Right ventricle myocardium inferior (tissue), 1 donor: ENCODE data around the gene IGF2R. TPM values are rescaled to one million over a fixed set of nuclear protein-coding genes. Genes with fewer than 3 reads are reported as not detected.
"Not testable (repeated sequence)": the region's sequence is repeated elsewhere in the genome, so short reads cannot be mapped to it uniquely, and the experiment has no call there.

ENCODE experiments used
- ATAC-seq: fragments of 200-7000 bp; cut with Tn5 transposase; one replicate; pipeline ENCODE4 v1.9.1; 2020; ENCODE audit warnings: mild to moderate bottlenecking, moderate library complexity
- DNase-seq: peaks from one replicate; pipeline ENCODE4 v3.0.0; 2021; ENCODE audit errors: missing footprints
- intact Hi-C: fragments of 100-400 bp; cut with DNase I; formaldehyde crosslinking; loops from one replicate; pipeline ENCODE4 v1.11.0; 2022
- total RNA-seq: library from RNA; stranded (reverse); fragmentation: NEBNext Ultra II Directional; extraction: Animal tissue kit (Norgen Biotek cat#: 25700); gene quantifications from one replicate; pipeline ENCODE4 v1.2.1, GENCODE V29; 2021
- donor health status: DM: no; HTN: yes; CAD: no; lungs with severe emphysema.

Gene IGF2R
- total RNA-seq, 1 donor from 2014 or later = 63.1 TPM

DNA sequence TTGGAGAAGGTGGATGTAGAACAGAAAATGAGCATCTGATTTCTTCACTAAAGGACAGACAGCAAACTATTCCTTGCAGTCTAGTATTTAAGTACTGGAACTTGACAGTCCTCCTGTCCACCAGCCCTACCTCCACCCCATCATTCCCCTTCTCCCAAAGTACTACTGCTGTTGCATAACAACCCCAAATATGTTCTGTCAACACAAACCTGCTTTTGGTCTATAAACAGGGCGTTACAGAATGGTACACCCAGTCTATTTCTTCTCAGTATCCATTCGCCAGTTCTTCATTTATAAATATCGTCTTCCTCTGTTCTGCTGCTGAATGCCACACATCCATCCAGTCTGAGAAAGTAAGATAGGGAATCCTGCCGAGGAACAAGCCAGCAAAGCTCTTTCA, 125.1 kb downstream of the IGF2R start:
- intact Hi-C loops = no loop called here
- ATAC-seq = no peak

DNA sequence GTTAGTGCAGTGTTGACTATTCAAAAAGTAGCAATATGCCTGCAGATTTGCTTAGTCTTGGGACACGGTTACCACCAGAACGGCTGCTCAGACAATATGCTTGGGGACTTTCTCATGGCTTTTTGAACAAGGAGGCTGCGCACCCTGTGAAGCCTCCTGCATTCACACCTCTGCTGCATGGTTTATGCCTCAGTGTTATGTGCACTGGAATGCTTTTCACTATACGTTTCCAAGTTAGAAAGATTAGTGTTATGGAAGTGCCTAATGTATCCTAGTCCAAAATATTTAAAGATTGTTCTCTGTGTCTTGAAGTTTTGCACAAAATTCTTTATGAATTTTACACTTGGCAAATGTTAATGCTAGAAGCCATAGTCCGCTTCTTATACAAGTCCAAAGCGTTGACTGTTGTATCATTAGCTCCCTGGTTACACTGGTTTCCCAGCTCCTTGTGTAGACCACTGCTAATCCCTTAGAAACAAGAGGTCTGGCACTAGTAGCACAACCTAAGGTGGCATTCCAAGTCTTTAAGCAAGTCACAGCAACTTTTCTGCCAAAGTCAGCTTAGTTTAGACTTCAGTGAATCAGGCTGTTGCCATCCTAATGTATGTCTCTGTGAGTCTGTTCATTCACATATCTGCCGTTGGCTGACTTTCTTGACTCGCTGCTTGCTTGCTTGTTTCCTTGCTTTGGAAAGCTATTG, 126.4 kb downstream of the IGF2R start:
- intact Hi-C loops = no loop called here
- DNase-seq (no peak), ATAC-seq (no peak)

More for the DNA sequence above, 125.1 kb downstream of the IGF2R start:
- no peak for DNase-seq

- DNase-seq = no peak
- peak; percentile 35 for ATAC-seq
- intact Hi-C loops = no loop called here
Measured at GRCh38 chr6:160101277-160102205, 132.7 kb downstream of the IGF2R start.

DNA sequence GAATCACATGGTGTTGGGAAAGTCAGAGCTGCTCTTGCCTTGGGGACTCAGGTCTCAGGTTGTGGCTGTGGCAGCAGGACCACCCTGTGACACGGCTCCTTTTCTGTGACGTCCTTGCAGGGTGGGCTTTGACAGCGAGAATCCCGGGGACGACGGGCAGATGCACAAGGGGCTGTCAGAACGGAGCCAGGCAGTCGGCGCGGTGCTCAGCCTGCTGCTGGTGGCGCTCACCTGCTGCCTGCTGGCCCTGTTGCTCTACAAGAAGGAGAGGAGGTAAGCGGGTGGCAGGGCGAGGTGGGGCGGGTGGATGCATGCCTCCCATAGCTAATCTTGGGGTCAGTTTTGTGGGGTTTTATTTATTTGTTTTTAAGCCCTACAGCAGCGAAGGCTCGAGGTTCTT, 133.5 kb downstream of the IGF2R start:
- ATAC-seq (no peak), DNase-seq (no peak)
- intact Hi-C loops = no loop called here

GRCh38 chr6:160102956-160103824, 134.3 kb downstream of the IGF2R start:
- intact Hi-C loops = no loop called here
- no peak for ATAC-seq
- DNase-seq = no peak

DNA sequence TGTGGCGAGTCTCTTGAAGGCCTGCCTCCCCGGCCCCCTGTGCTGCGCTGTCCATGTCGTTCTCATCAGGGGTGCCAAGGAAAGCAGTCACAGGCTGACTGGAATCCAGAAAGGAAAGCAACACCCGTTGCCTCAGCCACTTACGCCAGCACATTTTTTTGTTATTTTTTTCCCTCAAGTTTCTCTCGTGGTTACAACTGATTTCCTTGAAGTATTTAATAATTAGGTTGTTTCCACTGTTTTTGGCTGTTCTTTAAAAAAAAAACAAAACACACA, 134.9 kb downstream of the IGF2R start:
- intact Hi-C loops = no loop called here
- DNase-seq = no peak
- ATAC-seq = no peak

GRCh38 chr6:160104821-160105517, 136.1 kb downstream of the IGF2R start:
- intact Hi-C loops = no loop called here
- no peak for ATAC-seq
- DNase-seq = no peak

DNA sequence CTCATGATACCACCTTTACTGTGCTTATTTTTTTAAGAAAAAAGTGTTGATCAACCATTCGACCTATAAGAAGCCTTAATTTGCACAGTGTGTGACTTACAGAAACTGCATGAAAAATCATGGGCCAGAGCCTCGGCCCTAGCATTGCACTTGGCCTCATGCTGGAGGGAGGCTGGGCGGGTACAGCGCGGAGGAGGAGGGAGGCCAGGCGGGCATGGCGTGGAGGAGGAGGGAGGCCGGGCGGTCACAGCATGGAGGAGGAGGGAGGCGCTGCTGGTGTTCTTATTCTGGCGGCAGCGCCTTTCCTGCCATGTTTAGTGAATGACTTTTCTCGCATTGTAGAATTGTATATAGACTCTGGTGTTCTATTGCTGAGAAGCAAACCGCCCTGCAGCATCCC, 137.1 kb downstream of the IGF2R start:
- ATAC-seq = no peak
- intact Hi-C loops = no loop called here
- DNase-seq = no peak

DNA sequence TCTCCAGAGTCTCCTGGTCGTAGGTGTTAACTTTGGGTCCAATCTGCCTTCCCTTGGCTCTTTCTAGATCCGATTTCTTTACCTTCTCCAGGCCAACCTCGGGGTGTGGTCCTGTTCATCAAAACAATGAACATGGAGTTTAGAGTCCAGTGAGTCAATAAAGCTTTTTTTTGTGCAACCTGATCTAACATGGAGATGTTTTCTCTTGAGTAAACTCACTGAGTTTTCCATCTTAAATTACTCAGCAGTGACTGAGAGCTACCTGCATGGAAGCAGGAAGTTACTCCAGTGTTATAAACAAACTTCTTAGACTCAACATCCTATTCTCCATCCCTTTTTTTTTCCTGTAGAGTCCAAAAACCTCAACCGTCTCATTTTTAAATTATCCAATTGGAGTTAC, 137.8 kb downstream of the IGF2R start:
- DNase-seq (no peak), ATAC-seq (no peak)
- intact Hi-C loops = no loop called here

DNA sequence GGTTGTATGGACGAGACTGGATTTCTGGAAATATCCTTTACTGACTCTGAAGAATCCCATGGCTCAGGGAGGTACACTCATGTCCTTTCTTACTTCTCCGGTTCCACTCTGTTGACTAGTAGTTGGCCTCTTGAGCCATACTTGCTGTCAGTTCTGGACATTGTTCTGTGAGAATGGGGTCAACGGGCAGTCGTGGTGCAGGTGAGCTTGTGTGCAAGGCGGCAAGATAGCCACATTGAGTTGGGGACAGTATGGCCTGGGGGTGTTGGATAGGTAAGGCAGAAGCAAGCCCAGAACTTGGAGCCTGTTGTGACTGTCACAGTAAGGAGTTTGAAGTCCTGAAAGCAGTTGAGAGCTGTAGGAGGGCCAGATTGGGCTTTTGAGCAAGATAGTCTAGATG, 139.2 kb downstream of the IGF2R start:
- no peak for DNase-seq
- intact Hi-C loops = no loop called here
- ATAC-seq = no peak

DNA sequence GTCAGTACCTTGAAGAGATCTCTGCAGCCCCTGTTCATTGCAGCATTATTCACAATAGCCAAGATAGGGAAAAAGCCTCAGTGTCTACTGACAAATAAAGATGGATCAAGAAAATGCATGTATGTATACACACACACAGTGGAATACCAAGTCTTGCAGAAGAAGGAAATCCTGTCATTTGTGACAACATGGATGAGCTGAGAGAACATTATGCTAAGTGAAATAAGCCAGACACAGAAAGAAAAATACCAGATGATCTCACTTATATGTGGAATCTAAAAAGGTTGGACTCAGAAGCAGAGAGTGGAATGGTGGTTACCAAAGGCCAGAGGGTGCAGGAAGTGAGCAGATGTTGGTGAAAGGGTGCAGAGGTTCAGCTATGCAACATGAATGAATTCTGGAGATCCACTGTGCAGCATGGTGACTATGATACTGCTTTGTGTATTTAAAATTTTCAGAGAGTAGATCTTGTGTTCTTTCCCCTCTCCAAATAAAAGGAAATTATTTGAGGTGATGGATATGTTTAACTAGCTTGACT, 141.8 kb downstream of the IGF2R start:
- intact Hi-C loops = no loop called here
- no peak for DNase-seq
- no peak for ATAC-seq

DNA sequence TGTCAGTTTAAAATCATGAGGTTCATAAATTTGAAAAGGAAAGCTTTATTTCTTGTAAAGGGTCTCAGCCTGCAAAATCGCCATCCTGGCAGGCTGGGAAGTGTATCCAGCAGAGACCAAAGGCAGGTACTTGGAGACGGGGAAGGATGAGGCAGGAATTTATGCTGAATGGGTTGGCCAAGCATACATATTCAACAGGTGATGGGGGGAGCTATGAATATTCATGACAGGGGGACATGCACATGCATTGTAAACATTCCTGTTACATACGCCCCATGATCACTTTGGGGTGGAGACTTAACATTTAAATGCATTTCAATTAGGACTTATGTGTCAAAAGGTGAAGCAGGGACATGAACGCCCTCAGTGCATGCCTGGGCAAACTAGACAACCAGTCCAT, 142.9 kb downstream of the IGF2R start:
- intact Hi-C loops = no loop called here
- no peak for ATAC-seq
- no peak for DNase-seq

- ATAC-seq (no peak), DNase-seq (no peak)
- intact Hi-C loops = no loop called here
Measured at GRCh38 chr6:160112628-160113299, 143.9 kb downstream of the IGF2R start.

DNA sequence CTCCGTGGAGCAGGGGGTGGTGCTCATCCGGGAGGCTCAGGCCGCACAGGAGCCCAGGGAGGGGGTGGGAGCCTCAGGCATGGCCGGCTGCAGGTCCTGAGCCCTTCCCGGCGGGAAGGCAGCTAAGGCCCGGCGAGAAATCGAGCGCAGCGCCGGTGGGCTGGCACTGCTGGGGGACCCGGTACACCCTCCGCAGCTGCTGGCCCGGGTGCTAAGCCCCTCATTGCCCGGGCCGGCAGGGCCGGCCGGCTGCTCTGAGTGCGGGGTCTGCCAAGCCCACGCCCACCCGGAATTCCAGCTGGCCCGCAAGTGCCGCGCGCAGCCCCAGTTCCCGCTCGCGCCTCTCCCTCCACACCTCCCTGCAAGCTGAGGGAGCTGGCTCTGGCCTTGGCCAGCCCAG, 145.7 kb downstream of the IGF2R start:
- DNase-seq, ATAC-seq, intact Hi-C loops: not testable (repeated sequence)

DNA sequence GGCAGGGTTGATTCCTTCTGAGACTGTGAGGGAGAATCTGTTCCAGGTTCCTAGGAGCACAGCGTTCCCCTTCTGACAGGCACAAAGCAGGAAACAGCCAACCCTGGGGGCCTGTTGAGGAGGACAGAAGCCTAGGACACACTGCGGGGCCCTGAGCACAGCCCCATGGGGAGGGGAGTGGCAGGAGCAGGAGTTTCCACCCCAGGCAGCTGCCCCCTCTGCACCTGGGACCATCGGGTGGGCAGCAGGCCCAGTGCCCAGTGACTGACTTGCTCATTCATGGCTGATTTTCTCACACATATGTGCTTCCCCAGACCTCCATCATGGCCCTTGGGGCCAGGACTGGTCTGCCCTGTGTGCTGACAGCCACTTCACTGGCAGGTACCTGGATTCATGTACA, 146.5 kb downstream of the IGF2R start:
- no peak for ATAC-seq
- no peak for DNase-seq
- intact Hi-C loops = no loop called here

- DNase-seq = no peak
- intact Hi-C loops = no loop called here
- ATAC-seq = no peak
Measured at GRCh38 chr6:160116411-160116810, 147.5 kb downstream of the IGF2R start.

DNA sequence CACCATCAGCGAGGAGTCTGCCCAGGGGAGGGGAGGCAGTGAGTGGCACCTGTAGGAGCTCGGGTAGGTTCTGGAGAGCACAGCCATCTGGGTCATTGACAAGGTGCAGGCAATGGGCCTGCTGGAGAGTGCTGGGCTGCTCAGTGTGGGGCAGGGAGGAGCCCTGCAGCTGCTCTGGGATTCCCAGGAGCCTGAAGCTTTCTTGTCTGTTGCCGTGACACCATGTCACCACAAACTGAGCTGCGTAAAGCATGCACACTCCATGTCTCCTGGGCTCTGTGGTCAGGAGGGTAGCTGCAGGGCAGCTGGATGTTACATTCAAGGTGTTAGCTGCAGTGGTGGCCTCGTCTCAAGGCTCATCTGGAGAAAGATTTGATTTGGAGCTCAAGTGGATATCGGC, 148.3 kb downstream of the IGF2R start:
- ATAC-seq = no peak
- DNase-seq = no peak
- intact Hi-C loops = no loop called here

GRCh38 chr6:160118620-160119229, 149.8 kb downstream of the IGF2R start:
- intact Hi-C loops = no loop called here
- DNase-seq (no peak), ATAC-seq (no peak)
